Retinal pigment epithelial cell (primary cell): Measurements from ENCODE around the gene CNTNAP2.

ENCODE experiments used
- DNase-seq: peaks from one replicate; pipeline ENCODE4 v3.0.0-alpha.2; 2010; ENCODE audit warnings: low read depth
- H3K4me3 ChIP-seq: 2 replicates; pipeline ENCODE4 v1.5.1; 2011; ENCODE audit warnings: mild to moderate bottlenecking, low read length, control low read depth, moderate library complexity
- TF ChIP-seq, protein P1 (sequence below): conservative IDR thresholded peaks from 2 replicates; pipeline ENCODE4 v1.5.1; 2011; ENCODE audit warnings: low read depth, low read length, control low read depth, inconsistent platforms

The CNTNAP2 gene

GRCh38 chr7:147363101-147363500, 1246.5 kb downstream of the CNTNAP2 start:
- H3K4me3 ChIP-seq = no peak overlapping the region
- DNase-seq = no peak
- TF ChIP-seq, protein P1, sequence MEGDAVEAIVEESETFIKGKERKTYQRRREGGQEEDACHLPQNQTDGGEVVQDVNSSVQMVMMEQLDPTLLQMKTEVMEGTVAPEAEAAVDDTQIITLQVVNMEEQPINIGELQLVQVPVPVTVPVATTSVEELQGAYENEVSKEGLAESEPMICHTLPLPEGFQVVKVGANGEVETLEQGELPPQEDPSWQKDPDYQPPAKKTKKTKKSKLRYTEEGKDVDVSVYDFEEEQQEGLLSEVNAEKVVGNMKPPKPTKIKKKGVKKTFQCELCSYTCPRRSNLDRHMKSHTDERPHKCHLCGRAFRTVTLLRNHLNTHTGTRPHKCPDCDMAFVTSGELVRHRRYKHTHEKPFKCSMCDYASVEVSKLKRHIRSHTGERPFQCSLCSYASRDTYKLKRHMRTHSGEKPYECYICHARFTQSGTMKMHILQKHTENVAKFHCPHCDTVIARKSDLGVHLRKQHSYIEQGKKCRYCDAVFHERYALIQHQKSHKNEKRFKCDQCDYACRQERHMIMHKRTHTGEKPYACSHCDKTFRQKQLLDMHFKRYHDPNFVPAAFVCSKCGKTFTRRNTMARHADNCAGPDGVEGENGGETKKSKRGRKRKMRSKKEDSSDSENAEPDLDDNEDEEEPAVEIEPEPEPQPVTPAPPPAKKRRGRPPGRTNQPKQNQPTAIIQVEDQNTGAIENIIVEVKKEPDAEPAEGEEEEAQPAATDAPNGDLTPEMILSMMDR = no peak

DNA sequence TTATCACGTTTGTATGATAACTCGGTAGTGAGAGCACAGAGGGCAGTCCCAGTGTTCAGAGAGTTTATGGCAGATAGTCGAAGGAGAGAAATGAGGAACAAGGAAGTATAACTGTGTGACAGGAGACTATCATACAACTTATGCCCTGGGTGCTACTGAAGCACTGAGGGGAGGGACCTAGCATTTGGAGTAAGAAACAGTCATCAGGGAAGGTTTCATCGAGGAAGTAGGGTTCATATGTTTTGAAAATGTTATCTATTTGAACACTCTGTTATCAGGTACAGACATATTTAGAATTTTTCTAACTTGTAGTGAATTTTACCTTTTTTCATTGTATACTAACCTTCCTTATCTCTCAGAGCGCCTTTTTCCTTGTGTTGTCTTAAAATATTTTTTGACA, 1259.6 kb downstream of the CNTNAP2 start:
- no peak for DNase-seq
- H3K4me3 ChIP-seq = no peak overlapping the region
- TF ChIP-seq, protein P1 = no peak

DNA sequence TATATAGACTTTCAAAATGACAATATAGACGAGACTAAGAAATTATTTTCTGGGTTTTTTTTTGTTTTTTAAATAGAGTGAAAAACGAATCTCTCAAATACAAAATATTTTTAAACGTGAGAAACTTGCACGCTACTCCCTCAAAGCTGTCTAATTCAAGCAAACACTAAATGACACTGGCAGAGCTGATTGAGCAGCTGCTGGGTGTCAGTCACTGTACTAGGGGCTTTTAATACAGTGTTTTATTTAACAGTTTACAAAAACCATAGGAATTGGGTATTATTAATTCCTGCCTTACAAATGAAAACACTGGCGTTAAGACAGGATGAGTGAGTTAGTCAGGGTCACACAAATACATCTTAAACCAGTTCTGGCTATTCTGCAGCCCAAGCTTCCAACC, 1264.3 kb downstream of the CNTNAP2 start:
- no peak for DNase-seq
- TF ChIP-seq, protein P1 = no peak
- H3K4me3 ChIP-seq = no peak overlapping the region

GRCh38 chr7:147394329-147394728, 1277.7 kb downstream of the CNTNAP2 start:
- no peak for DNase-seq
- H3K4me3 ChIP-seq = no peak overlapping the region
- TF ChIP-seq, protein P1 = no peak

DNA sequence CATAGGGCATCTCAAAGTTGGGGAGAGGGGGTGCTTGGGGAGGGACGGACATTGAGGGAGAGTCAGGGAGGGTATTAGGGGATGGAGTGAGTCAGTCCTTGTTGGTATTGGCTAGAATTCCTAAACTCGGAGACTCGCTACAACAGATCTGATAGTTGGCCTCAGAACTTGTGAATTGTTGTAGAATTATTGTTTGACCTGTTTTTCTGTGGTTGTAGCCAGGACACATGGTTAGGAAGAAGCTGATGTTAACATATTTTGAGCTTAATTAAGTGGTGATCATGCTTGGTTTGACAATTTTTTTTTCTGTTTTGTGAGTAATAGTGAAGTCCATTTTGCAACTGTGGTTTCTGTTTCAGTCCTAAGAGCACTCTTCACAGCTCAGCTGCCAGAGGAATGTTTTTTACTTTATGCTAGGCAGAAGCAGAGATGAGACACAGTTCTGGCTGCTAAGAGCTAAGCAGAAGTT, 1283.7 kb downstream of the CNTNAP2 start:
- peak; percentile 22 for DNase-seq
- TF ChIP-seq, protein P1 = no peak
- H3K4me3 ChIP-seq = no peak overlapping the region

DNA sequence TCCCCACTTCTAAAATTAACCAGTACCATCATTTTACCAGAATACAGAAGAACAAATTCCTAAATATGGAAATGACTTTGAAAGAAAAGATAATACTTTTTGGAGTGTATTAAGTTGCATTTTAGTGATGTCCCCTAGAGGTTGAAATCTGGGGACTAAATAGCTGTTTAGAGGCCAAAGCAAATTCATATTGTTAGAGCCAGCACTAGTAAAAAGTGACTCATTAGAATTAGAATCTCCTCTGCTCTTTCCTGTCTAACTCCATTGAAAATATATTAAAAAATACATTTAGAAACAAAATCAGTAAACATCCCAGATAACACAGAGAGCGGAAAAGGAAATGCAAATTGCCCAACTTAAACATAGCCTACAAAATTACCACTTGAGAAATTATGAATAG, 1284.3 kb downstream of the CNTNAP2 start:
- H3K4me3 ChIP-seq = no peak overlapping the region
- TF ChIP-seq, protein P1 = no peak
- DNase-seq = no peak

- H3K4me3 ChIP-seq = no peak overlapping the region
- DNase-seq = no peak
- TF ChIP-seq, protein P1 = no peak
Observed at GRCh38 chr7:147405621-147406020, 1289.0 kb downstream of the CNTNAP2 start.
